ENCODE measurements around the gene SLC10A2. TPM values are rescaled to one million over a fixed set of nuclear protein-coding genes. Genes with fewer than 3 reads are reported as not detected.
"Not testable (repeated sequence)": the region's sequence is repeated elsewhere in the genome, so short reads cannot be mapped to it uniquely, and the experiment has no call there.

The SLC10A2 gene
- not detected for polyA plus RNA-seq (2013, experiment 1 of 2)
- not detected for polyA plus RNA-seq (2013, experiment 2 of 2)

GRCh38 chr13:103066079-103066780 lies at the start of gene SLC10A2:
SLC10A2 (minus strand) TSS chr13:103066417; CDS start chr13:103066249, 168 bp downstream.
- H3K27ac ChIP-seq (ENCODE audit: low read depth, low read length) = no peak within 1 kb of the TSS
- H3K36me3 ChIP-seq (ENCODE audit: insufficient read depth, low read length) = no peaks in the 10 kb centered on the region
- no peak within 1 kb of the TSS for H3K9ac ChIP-seq (ENCODE audit: low read depth, low read length)
- H3K27me3 ChIP-seq (ENCODE audit: insufficient read depth, low read length) = no peaks in the 10 kb centered on the region
- 80% methylated on average over 9 of the region's 9 CpGs for WGBS
- H3K4me1 ChIP-seq (ENCODE audit: insufficient read depth, low read length) = peaks cover 34% of the 10 kb centered on the region
- H3K4me3 ChIP-seq (ENCODE audit: low read length) = no peak within 1 kb of the TSS
- H3K9me3 ChIP-seq (ENCODE audit: insufficient read depth, low read depth, low read length) = no peaks in the 10 kb centered on the region

- Histone ChIP-seq H3K27ac (ENCODE audit: low read depth, low read length) (no peak overlapping the region), H3K9me3 (ENCODE audit: insufficient read depth, low read depth, low read length) (0 out of 2 replicates have a peak, but pooled peaks cover 3% of the 10 kb centered on the region), H3K4me3 (ENCODE audit: low read length) (no peak overlapping the region), H3K9ac (ENCODE audit: low read depth, low read length) (no peak overlapping the region), H3K36me3 (ENCODE audit: insufficient read depth, low read length) (no peaks in the 10 kb centered on the region), H3K27me3 (ENCODE audit: insufficient read depth, low read length) (no peaks in the 10 kb centered on the region), H3K4me1 (ENCODE audit: insufficient read depth, low read length) (peaks cover 9% of the 10 kb centered on the region)
- 89% methylated on average over 2 of the region's 3 CpGs for WGBS
These were observed 41.4 kb upstream of the SLC10A2 start for GRCh38 chr13:103107580-103107979.

GRCh38 chr13:103104340-103104739 lies 38.1 kb upstream of the SLC10A2 start:
- no peak overlapping the region for H3K9ac ChIP-seq (ENCODE audit: low read depth, low read length)
- H3K9me3 ChIP-seq (ENCODE audit: insufficient read depth, low read depth, low read length) = 0 out of 2 replicates have a peak, but pooled peaks cover 3% of the 10 kb centered on the region
- H3K27ac ChIP-seq (ENCODE audit: low read depth, low read length) = no peak overlapping the region
- no peaks in the 10 kb centered on the region for H3K27me3 ChIP-seq (ENCODE audit: insufficient read depth, low read length)
- peaks cover 22% of the 10 kb centered on the region for H3K4me1 ChIP-seq (ENCODE audit: insufficient read depth, low read length)
- no peaks in the 10 kb centered on the region for H3K36me3 ChIP-seq (ENCODE audit: insufficient read depth, low read length)
- no peak overlapping the region for H3K4me3 ChIP-seq (ENCODE audit: low read length)
- 67% methylated on average over 5 of the region's 5 CpGs for WGBS

GRCh38 chr13:103103456-103103855 lies 37.2 kb upstream of the SLC10A2 start:
- WGBS = 97% methylated on average over 6 of the region's 6 CpGs
- H3K36me3 ChIP-seq (ENCODE audit: insufficient read depth, low read length); H3K9ac ChIP-seq (ENCODE audit: low read depth, low read length); H3K9me3 ChIP-seq (ENCODE audit: insufficient read depth, low read depth, low read length); H3K4me3 ChIP-seq (ENCODE audit: low read length); H3K27me3 ChIP-seq (ENCODE audit: insufficient read depth, low read length); H3K27ac ChIP-seq (ENCODE audit: low read depth, low read length): not testable (repeated sequence)
- peaks cover 22% of the 10 kb centered on the region for H3K4me1 ChIP-seq (ENCODE audit: insufficient read depth, low read length)

GRCh38 chr13:103102482-103102881 lies 36.3 kb upstream of the SLC10A2 start:
- Histone ChIP-seq H3K36me3 (ENCODE audit: insufficient read depth, low read length) (no peaks in the 10 kb centered on the region), H3K9ac (ENCODE audit: low read depth, low read length) (no peak overlapping the region), H3K4me1 (ENCODE audit: insufficient read depth, low read length) (peaks cover 22% of the 10 kb centered on the region), H3K27me3 (ENCODE audit: insufficient read depth, low read length) (no peaks in the 10 kb centered on the region), H3K4me3 (ENCODE audit: low read length) (no peak overlapping the region), H3K9me3 (ENCODE audit: insufficient read depth, low read depth, low read length) (0 out of 2 replicates have a peak, but pooled peaks cover 3% of the 10 kb centered on the region), H3K27ac (ENCODE audit: low read depth, low read length) (no peak overlapping the region)
- WGBS = 50% methylated on average over 1 of the region's 1 CpG

GRCh38 chr13:103101901-103102300 lies 35.7 kb upstream of the SLC10A2 start:
- Histone ChIP-seq H3K27ac (ENCODE audit: low read depth, low read length) (no peak overlapping the region), H3K36me3 (ENCODE audit: insufficient read depth, low read length) (no peaks in the 10 kb centered on the region), H3K9ac (ENCODE audit: low read depth, low read length) (no peak overlapping the region), H3K4me1 (ENCODE audit: insufficient read depth, low read length) (peaks cover 22% of the 10 kb centered on the region), H3K9me3 (ENCODE audit: insufficient read depth, low read depth, low read length) (0 out of 2 replicates have a peak, but pooled peaks cover 3% of the 10 kb centered on the region), H3K27me3 (ENCODE audit: insufficient read depth, low read length) (no peaks in the 10 kb centered on the region), H3K4me3 (ENCODE audit: low read length) (no peak overlapping the region)
- 84% methylated on average over 7 of the region's 7 CpGs for WGBS

GRCh38 chr13:103101500-103101899 lies 35.3 kb upstream of the SLC10A2 start:
- H3K9ac ChIP-seq (ENCODE audit: low read depth, low read length) = no peak overlapping the region
- no peak overlapping the region for H3K4me3 ChIP-seq (ENCODE audit: low read length)
- H3K36me3 ChIP-seq (ENCODE audit: insufficient read depth, low read length) = no peaks in the 10 kb centered on the region
- 51% methylated on average over 2 of the region's 2 CpGs for WGBS
- no peaks in the 10 kb centered on the region for H3K27me3 ChIP-seq (ENCODE audit: insufficient read depth, low read length)
- H3K4me1 ChIP-seq (ENCODE audit: insufficient read depth, low read length) = peaks cover 22% of the 10 kb centered on the region
- H3K9me3 ChIP-seq (ENCODE audit: insufficient read depth, low read depth, low read length) = 0 out of 2 replicates have a peak, but pooled peaks cover 3% of the 10 kb centered on the region
- H3K27ac ChIP-seq (ENCODE audit: low read depth, low read length) = no peak overlapping the region

GRCh38 chr13:103100830-103101229 lies 34.6 kb upstream of the SLC10A2 start:
- no peak overlapping the region for H3K27ac ChIP-seq (ENCODE audit: low read depth, low read length)
- H3K9me3 ChIP-seq (ENCODE audit: insufficient read depth, low read depth, low read length) = 0 out of 2 replicates have a peak, but pooled peaks cover 3% of the 10 kb centered on the region
- H3K36me3 ChIP-seq (ENCODE audit: insufficient read depth, low read length) = no peaks in the 10 kb centered on the region
- H3K4me3 ChIP-seq (ENCODE audit: low read length) = no peak overlapping the region
- no peak overlapping the region for H3K9ac ChIP-seq (ENCODE audit: low read depth, low read length)
- no peaks in the 10 kb centered on the region for H3K27me3 ChIP-seq (ENCODE audit: insufficient read depth, low read length)
- H3K4me1 ChIP-seq (ENCODE audit: insufficient read depth, low read length) = peaks cover 22% of the 10 kb centered on the region

GRCh38 chr13:103099722-103100293 lies 33.6 kb upstream of the SLC10A2 start:
- H3K4me3 ChIP-seq (ENCODE audit: low read length) = no peak overlapping the region
- 91% methylated on average over 5 of the region's 5 CpGs for WGBS
- H3K9ac ChIP-seq (ENCODE audit: low read depth, low read length) = no peak overlapping the region
- H3K27ac ChIP-seq (ENCODE audit: low read depth, low read length) = no peak overlapping the region
- no peaks in the 10 kb centered on the region for H3K36me3 ChIP-seq (ENCODE audit: insufficient read depth, low read length)
- H3K27me3 ChIP-seq (ENCODE audit: insufficient read depth, low read length) = no peaks in the 10 kb centered on the region
- H3K4me1 ChIP-seq (ENCODE audit: insufficient read depth, low read length) = peaks cover 22% of the 10 kb centered on the region
- H3K9me3 ChIP-seq (ENCODE audit: insufficient read depth, low read depth, low read length) = peaks cover 4% of the 10 kb centered on the region; the same call in 1 of the 2 replicates

GRCh38 chr13:103098535-103098934 lies 32.3 kb upstream of the SLC10A2 start:
- Histone ChIP-seq H3K27me3 (ENCODE audit: insufficient read depth, low read length) (no peaks in the 10 kb centered on the region), H3K27ac (ENCODE audit: low read depth, low read length) (no peak overlapping the region), H3K36me3 (ENCODE audit: insufficient read depth, low read length) (no peaks in the 10 kb centered on the region), H3K9ac (ENCODE audit: low read depth, low read length) (no peak overlapping the region), H3K9me3 (ENCODE audit: insufficient read depth, low read depth, low read length) (peaks cover 14% of the 10 kb centered on the region), H3K4me1 (ENCODE audit: insufficient read depth, low read length) (peaks cover 15% of the 10 kb centered on the region), H3K4me3 (ENCODE audit: low read length) (no peak overlapping the region)
- WGBS = 91% methylated on average over 3 of the region's 3 CpGs

GRCh38 chr13:103097366-103097928 lies 31.2 kb upstream of the SLC10A2 start:
- Histone ChIP-seq H3K27ac (ENCODE audit: low read depth, low read length) (no peak overlapping the region), H3K4me3 (ENCODE audit: low read length) (no peak overlapping the region), H3K9me3 (ENCODE audit: insufficient read depth, low read depth, low read length) (peaks cover 22% of the 10 kb centered on the region), H3K9ac (ENCODE audit: low read depth, low read length) (no peak overlapping the region), H3K27me3 (ENCODE audit: insufficient read depth, low read length) (no peaks in the 10 kb centered on the region), H3K4me1 (ENCODE audit: insufficient read depth, low read length) (peaks cover 12% of the 10 kb centered on the region; the same call in 1 of the 2 replicates), H3K36me3 (ENCODE audit: insufficient read depth, low read length) (no peaks in the 10 kb centered on the region)
- 96% methylated on average over 7 of the region's 7 CpGs for WGBS
